Lower leg skin (tissue), 4 donors: ENCODE results near the gene ZBTB47. TPM values are rescaled to one million over a fixed set of nuclear protein-coding genes. Genes with fewer than 3 reads are reported as not detected.
A peak's percentile ranks its signal among the peaks of the same experiment; 100 is the strongest.

Experiments
- DNase-seq, 2 donors: peaks; one replicate each; pipeline ENCODE4 v3.0.0-alpha.2; 2019; ENCODE audit warnings: low spot score in 2 of 2
- H3K4me3 ChIP-seq: fragments of 200-600 bp; sonication (generic); 2 replicates; pipeline ENCODE4 v1.5.1; 2017; ENCODE audit warnings: mild to moderate bottlenecking, low read depth; ENCODE audit not compliant: poor library complexity, severe bottlenecking
- CTCF ChIP-seq, 3 donors: fragments of 450-650 bp; IDR thresholded peaks; one replicate each; pipeline ENCODE4 v1.5.1; 2016; ENCODE audit warnings: antibody characterized with exemption in 3 of 3, mild to moderate bottlenecking in 3 of 3, moderate library complexity in 2 of 3
- POLR2A ChIP-seq, 2 donors: fragments of 450-650 bp; IDR thresholded peaks; one replicate each; pipeline ENCODE4 v1.6.1; 2016 to 2017; ENCODE audit warnings: antibody characterized with exemption in 2 of 2, mild to moderate bottlenecking in 1 of 2, moderate library complexity in 1 of 2
- WGBS, 2 donors: methylation state at CpG; one replicate each; pipeline ENCODE4 v1.1.5; 2018; 5-methylcytosine and 5-hydroxymethylcytosine counted together
- intact Hi-C: fragments of 100-400 bp; cut with DNase I; formaldehyde crosslinking; loops from one replicate; pipeline ENCODE4 v1.15.0; 2023; ENCODE audit warnings: low total_unique reads
- total RNA-seq, 4 donors: library from RNA; depleted of rRNA; stranded (reverse); fragments of >200 nt; gene quantifications; one replicate each; pipeline ENCODE4 v1.1.0, GENCODE V29; 2016

ZBTB47 gene
- total RNA-seq, 4 donors from 2014 or later, result 14.4 to 25.8 (median 21.2) TPM

- peak in 1 of 2 donors; percentile 76 for DNase-seq
- intact Hi-C loops, result no loop called here
- no peak overlapping the region for H3K4me3 ChIP-seq
- TF ChIP-seq CTCF (IDR thresholded peaks at IDR 0.05), result no peak
- WGBS, 2 donors, result 84 to 87% methylated on average over 10 of the region's 10 CpGs
Measured at GRCh38 chr3:42681361-42682038, 28.0 kb downstream of the ZBTB47 start.

DNA sequence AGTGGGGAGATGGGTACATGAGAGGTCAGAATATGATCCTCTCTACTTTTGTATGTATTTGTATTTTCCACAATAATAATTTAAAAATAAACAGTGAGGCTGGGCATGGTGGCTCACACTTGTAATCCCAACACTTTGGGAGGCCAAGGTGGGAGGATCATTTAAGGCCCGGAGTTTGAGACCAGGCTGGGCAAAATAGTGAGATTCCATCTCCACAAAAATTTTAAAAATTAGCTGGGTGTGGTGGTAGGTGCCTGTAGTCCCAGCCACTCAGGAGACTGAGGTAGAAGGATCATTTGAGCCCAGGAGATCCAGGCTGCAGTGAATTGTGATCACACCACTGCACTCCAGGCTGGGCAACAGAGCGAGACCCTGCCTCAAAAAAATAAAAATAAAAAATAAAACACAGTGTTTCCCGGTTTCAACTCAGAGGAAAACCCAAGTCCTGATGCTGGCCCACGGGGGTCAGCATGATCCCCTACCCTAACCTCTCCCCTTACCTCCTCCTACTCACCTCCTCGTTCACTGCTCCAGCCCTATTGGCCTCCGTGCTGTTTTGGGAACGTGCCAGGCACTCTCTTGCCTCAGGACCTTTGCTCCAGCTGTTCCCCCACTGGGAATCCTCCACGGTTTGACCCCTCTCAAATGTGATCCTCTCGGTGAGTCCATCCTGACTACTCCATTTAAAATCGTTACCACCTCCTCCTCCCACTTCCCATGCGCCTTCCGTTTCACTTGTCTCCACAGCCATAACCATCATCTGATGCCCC lies 29.0 kb downstream of the ZBTB47 start:
- TF ChIP-seq POLR2A (IDR thresholded peaks at IDR 0.05) (no peak), CTCF (IDR thresholded peaks at IDR 0.05) (no peak)
- H3K4me3 ChIP-seq, result no peak overlapping the region
- intact Hi-C loops, result no loop called here
- WGBS, 2 donors, result 77 to 82% methylated on average over 12 of the region's 12 CpGs
- peak in 1 of 2 donors; percentile 79 for DNase-seq

DNA sequence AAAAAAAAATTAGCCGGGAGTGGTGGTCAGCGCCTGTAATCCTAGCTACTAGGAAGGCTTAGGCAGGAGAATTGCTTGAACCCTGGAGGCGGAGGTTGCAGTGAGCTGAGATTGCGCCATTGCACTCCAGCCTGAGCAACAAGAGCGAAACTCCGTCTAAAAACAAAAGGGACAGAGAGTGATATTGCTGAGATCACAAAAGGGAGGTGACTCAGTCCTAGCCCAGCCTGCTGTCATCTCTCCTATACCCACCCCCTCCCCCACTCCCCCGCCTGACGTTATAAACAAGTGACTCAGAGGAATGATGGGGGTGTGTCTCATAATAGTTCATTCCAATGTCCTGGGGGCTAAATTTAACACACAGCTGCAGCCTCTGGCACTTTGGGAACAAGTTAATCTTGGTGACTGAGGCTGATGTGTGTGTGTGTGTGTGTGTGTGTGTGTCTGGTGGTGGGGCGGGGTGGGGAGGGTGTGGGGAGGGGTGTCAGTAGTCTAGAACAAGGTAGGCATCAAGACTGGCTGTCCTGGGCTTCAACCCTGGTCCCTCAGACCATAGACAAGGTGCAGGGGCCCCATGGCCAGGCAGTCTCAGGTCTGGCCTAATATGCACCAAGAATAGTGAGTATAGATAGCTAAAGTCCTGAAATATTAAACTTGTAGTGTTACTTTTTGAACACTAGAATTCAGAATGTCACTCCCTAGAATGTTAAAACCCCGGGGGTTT lies 30.5 kb downstream of the ZBTB47 start:
- TF ChIP-seq POLR2A (IDR thresholded peaks at IDR 0.05) (no peak), CTCF (IDR thresholded peaks at IDR 0.05) (no peak)
- intact Hi-C loops, result no loop called here
- DNase-seq, result peak; percentile 90 to 91
- 29 to 34% methylated on average over 10 of the region's 10 CpGs for WGBS, 2 donors
- H3K4me3 ChIP-seq, result no peak overlapping the region

- no peak overlapping the region for H3K4me3 ChIP-seq
- intact Hi-C loops, result no loop called here
- DNase-seq, result peak in 1 of 2 donors; percentile 42
- 83 to 84% methylated on average over 7 of the region's 7 CpGs for WGBS, 2 donors
- TF ChIP-seq POLR2A (IDR thresholded peaks at IDR 0.05), result no peak
- TF ChIP-seq CTCF (IDR thresholded peaks at IDR 0.05), result no peak
Measured at GRCh38 chr3:42684632-42685362, 31.3 kb downstream of the ZBTB47 start.

- H3K4me3 ChIP-seq, result no peak within 1 kb of the TSS
- intact Hi-C loops, result no loop called here
- TF ChIP-seq POLR2A (IDR thresholded peaks at IDR 0.05) (no peak), CTCF (IDR thresholded peaks at IDR 0.05) (no peak)
- DNase-seq, result peak in 1 of 2 donors; percentile 83
- WGBS, 2 donors, result 41 to 60% methylated on average over 29 to 34 of the region's 34 CpGs
Measured at GRCh38 chr3:42685363-42685881, 31.9 kb downstream of the ZBTB47 start, which contains the start of gene KLHL40. Gene KLHL40, plus strand, starts transcription at chr3:42685537. Its CDS starts 82 bp downstream, at chr3:42685619.
